HepG2 (cell line): ENCODE measurements around the gene EDC3. TPM values are rescaled to one million over a fixed set of nuclear protein-coding genes. Genes with fewer than 3 reads are reported as not detected.
A peak's percentile ranks its signal among the peaks of the same experiment; 100 is the strongest.

Source experiments
- BCLAF1 ChIP-seq: fragments of 450-650 bp; IDR thresholded peaks from 2 replicates; pipeline ENCODE4 v1.6.1; 2017; ENCODE audit warnings: mild to moderate bottlenecking
- HHEX ChIP-seq: IDR thresholded peaks from 2 replicates; pipeline ENCODE4 v1.6.1; 2016; ENCODE audit warnings: control low read depth
- HNF4A ChIP-seq: sonication (generic); formaldehyde crosslinking; IDR thresholded peaks from 2 replicates; pipeline ENCODE4 v1.4.0; 2020; ENCODE audit warnings: missing genetic modification reagents
- JUNB ChIP-seq: sonication (generic); formaldehyde crosslinking; IDR thresholded peaks from 2 replicates; pipeline ENCODE4 v1.8.0; 2022; ENCODE audit warnings: missing genetic modification reagents, mild to moderate bottlenecking, borderline replicate concordance
- KLF6 ChIP-seq: IDR thresholded peaks from 2 replicates; pipeline ENCODE4 v1.8.0; 2016; ENCODE audit warnings: missing biosample characterization, missing genetic modification reagents
- MED13 ChIP-seq: sonication (generic); formaldehyde crosslinking; IDR thresholded peaks from 2 replicates; pipeline ENCODE4 v1.5.0; 2020; ENCODE audit warnings: missing genetic modification reagents
- NONO ChIP-seq, 2 experiments: fragments of 450-650 bp in 1 of 2; sonication (generic) in 1 of 2; formaldehyde crosslinking in 1 of 2; IDR thresholded peaks in 1 of 2; conservative IDR thresholded peaks in 1 of 2; 2 replicates each; pipeline versions ENCODE4 v1.6.1 to v1.8.0; 2017 to 2022; ENCODE audit warnings: mild to moderate bottlenecking in 1 of 2, missing genetic modification reagents in 1 of 2, moderate library complexity in 1 of 2
- TAF15 ChIP-seq: fragments of 200-400 bp; formaldehyde crosslinking; IDR thresholded peaks from one replicate; pipeline ENCODE4 v1.6.1; 2018; ENCODE audit warnings: mild to moderate bottlenecking, low read depth, low read length; ENCODE audit not compliant: poor library complexity, severe bottlenecking
- TFAP4 ChIP-seq: sonication (generic); IDR thresholded peaks from 2 replicates; pipeline ENCODE4 v1.6.1; 2016; ENCODE audit warnings: low read depth, borderline replicate concordance
- TP53 ChIP-seq: sonication (generic); formaldehyde crosslinking; conservative IDR thresholded peaks from 2 replicates; pipeline ENCODE4 v1.4.0; 2020; ENCODE audit warnings: missing genetic modification reagents
- ZKSCAN5 ChIP-seq: sonication (generic); formaldehyde crosslinking; IDR thresholded peaks from 2 replicates; pipeline ENCODE4 v1.5.1; 2020; ENCODE audit warnings: mild to moderate bottlenecking, missing genetic modification reagents
- ZNF383 ChIP-seq: sonication (generic); formaldehyde crosslinking; IDR thresholded peaks from 2 replicates; pipeline ENCODE4 v1.4.0; 2020; ENCODE audit warnings: missing genetic modification reagents, mild to moderate bottlenecking, borderline replicate concordance
- ZNF430 ChIP-seq: sonication (generic); formaldehyde crosslinking; IDR thresholded peaks from 2 replicates; pipeline ENCODE4 v1.9.0; 2021; ENCODE audit warnings: mild to moderate bottlenecking, missing genetic modification reagents
- ZNF670 ChIP-seq: sonication (generic); formaldehyde crosslinking; IDR thresholded peaks from 2 replicates; pipeline ENCODE4 v1.8.0; 2022; ENCODE audit warnings: mild to moderate bottlenecking, missing genetic modification reagents, borderline replicate concordance
- ZNF788 ChIP-seq: sonication (generic); formaldehyde crosslinking; IDR thresholded peaks from 2 replicates; pipeline ENCODE4 v1.5.0; 2020; ENCODE audit warnings: mild to moderate bottlenecking, missing genetic modification reagents, borderline replicate concordance
- ZNF850 ChIP-seq: sonication (generic); formaldehyde crosslinking; conservative IDR thresholded peaks from 2 replicates; pipeline ENCODE4 v1.9.0; 2021; ENCODE audit warnings: mild to moderate bottlenecking, missing genetic modification reagents
- polyA plus RNA-seq, 8 experiments: library from polyadenylated mRNA; depleted of rRNA in 3 of 8; stranded (reverse) in 7 of 8; unstranded in 1 of 8; fragments of >200 nt; fragmentation: Illumina TruSeq in 4 of 8; extraction: Trizol in 4 of 8; gene quantifications; 2 replicates each; pipeline versions ENCODE4 v1.2.1 to v1.2.3, GENCODE V29; 2011 to 2016; ENCODE audit warnings: low read depth in 4 of 8, missing spikeins in 1 of 8, mixed read lengths in 1 of 8; ENCODE audit not compliant: insufficient read depth in 1 of 8
- total RNA-seq, 5 experiments: library from RNA; depleted of rRNA; stranded (reverse); fragments of >200 nt; fragmentation: Illumina TruSeq; extraction: Trizol; gene quantifications; 2 replicates each; pipeline ENCODE4 v1.2.3, GENCODE V29; 2016; ENCODE audit warnings: low read depth in 1 of 5
- TF ChIP-seq, protein P1 (sequence below): sonication (generic); formaldehyde crosslinking; conservative IDR thresholded peaks from 2 replicates; pipeline ENCODE4 v1.8.1; 2023; ENCODE audit warnings: missing genetic modification reagents
- TF ChIP-seq, protein P2 (sequence below): sonication (generic); formaldehyde crosslinking; IDR thresholded peaks from 2 replicates; pipeline ENCODE4 v1.8.1; 2022; ENCODE audit warnings: mild to moderate bottlenecking, missing genetic modification reagents
- TF ChIP-seq, protein P3 (sequence below): sonication (generic); formaldehyde crosslinking; IDR thresholded peaks from 2 replicates; pipeline ENCODE4 v1.5.1; 2020; ENCODE audit warnings: mild to moderate bottlenecking, missing genetic modification reagents, moderate library complexity

The EDC3 gene
- total and polyA plus RNA-seq, 2 of the 13 experiments (the other 11 are each of a cell fraction or from before 2014, with no cell fraction given) = 17.4 to 32.0 TPM

DNA sequence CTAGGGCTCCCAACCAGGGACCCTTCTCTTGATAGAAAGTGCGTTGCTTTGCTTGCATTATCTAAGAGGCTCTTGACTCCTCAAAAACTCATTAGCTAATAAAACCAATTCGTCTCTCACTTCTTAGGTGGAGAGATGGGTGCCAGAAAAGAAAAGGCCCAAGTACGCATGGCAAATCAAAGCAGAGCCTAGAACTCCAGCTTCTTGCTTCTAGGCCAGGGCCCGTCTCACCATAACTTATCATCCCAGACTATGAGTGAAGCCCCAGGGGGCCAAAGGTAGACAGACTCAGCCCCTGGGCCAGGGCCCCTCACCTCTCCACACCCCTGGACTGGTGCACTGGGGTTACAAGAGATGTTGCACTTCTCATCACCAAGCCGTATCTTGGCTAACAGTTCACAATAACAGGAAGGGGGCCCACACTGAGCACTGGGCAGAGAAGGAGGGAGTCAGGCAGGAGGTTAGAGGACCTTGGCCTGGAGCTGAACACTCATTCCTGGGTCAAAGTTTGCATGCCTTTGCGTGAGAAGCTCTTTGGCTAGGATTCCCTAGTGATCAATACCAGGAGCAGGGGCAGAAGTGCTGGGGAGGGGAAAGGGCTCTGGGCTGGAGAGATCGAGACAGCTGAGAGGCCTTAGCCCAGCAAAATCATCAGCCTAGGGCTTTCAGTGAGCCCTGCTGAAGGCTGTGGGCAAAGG lies 34.9 kb upstream of the EDC3 start (continued):
- TF ChIP-seq, protein P1, sequence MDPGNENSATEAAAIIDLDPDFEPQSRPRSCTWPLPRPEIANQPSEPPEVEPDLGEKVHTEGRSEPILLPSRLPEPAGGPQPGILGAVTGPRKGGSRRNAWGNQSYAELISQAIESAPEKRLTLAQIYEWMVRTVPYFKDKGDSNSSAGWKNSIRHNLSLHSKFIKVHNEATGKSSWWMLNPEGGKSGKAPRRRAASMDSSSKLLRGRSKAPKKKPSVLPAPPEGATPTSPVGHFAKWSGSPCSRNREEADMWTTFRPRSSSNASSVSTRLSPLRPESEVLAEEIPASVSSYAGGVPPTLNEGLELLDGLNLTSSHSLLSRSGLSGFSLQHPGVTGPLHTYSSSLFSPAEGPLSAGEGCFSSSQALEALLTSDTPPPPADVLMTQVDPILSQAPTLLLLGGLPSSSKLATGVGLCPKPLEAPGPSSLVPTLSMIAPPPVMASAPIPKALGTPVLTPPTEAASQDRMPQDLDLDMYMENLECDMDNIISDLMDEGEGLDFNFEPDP (CRISPR knock-in tag) = no peak
- TF ChIP-seq, protein P2, sequence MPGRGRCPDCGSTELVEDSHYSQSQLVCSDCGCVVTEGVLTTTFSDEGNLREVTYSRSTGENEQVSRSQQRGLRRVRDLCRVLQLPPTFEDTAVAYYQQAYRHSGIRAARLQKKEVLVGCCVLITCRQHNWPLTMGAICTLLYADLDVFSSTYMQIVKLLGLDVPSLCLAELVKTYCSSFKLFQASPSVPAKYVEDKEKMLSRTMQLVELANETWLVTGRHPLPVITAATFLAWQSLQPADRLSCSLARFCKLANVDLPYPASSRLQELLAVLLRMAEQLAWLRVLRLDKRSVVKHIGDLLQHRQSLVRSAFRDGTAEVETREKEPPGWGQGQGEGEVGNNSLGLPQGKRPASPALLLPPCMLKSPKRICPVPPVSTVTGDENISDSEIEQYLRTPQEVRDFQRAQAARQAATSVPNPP (CRISPR knock-in tag) = no peak
- TF ChIP-seq HHEX (CRISPR knock-in tag) (peak; percentile 33; the same call in 1 of the 2 replicates), BCLAF1 (no peak), ZNF670 (CRISPR knock-in tag) (peak; percentile 66), KLF6 (CRISPR knock-in tag) (no peak), TFAP4 (peak; percentile 64; the same call in 1 of the 2 replicates), TAF15 (no peak), NONO (IDR thresholded peaks at IDR 0.05) (no peak), NONO (CRISPR knock-in tag; conservative IDR thresholded peaks at IDR 0.05) (peak; percentile 84), TP53 (CRISPR knock-in tag) (no peak), ZNF788 (CRISPR knock-in tag) (peak; percentile 94; the same call in 1 of the 2 replicates), ZNF850 (CRISPR knock-in tag) (no peak), MED13 (CRISPR knock-in tag) (no peak), ZNF383 (CRISPR knock-in tag) (peak; percentile 52; the same call in 1 of the 2 replicates), HNF4A (CRISPR knock-in tag) (peak; percentile 99), ZNF430 (CRISPR knock-in tag) (peak; percentile 60; the same call in 1 of the 2 replicates), JUNB (CRISPR knock-in tag) (no peak), ZKSCAN5 (peak; percentile 50; the same call in 1 of the 2 replicates)
- TF ChIP-seq, protein P3, sequence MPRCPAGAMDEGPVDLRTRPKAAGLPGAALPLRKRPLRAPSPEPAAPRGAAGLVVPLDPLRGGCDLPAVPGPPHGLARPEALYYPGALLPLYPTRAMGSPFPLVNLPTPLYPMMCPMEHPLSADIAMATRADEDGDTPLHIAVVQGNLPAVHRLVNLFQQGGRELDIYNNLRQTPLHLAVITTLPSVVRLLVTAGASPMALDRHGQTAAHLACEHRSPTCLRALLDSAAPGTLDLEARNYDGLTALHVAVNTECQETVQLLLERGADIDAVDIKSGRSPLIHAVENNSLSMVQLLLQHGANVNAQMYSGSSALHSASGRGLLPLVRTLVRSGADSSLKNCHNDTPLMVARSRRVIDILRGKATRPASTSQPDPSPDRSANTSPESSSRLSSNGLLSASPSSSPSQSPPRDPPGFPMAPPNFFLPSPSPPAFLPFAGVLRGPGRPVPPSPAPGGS = no peak
